ENCODE measurements around the gene CETN3. TPM values are rescaled to one million over a fixed set of nuclear protein-coding genes. Genes with fewer than 3 reads are reported as not detected.
A peak's percentile ranks its signal among the peaks of the same experiment; 100 is the strongest.

The CETN3 gene
- total RNA-seq, 1 experiment from 2014 or later, result 42.2 TPM

DNA sequence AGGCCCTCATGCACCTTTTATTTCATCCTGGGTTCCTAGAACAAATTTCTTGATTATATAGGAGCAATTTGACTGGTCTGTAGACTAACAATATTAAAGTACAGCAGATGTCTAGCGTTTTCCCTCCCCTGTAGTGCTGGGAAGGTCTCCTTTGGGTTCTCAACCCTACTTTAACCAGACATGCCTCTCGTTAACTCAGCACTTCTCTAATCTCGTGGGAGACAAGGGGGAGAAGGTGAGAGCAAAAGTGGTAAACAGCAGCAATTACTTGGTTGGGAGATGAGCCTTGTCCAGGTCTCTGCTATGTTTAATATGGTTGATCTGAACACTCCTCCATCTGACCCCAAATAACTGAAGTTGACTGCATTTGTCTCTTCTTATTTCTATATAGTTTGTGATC lies 22.0 kb downstream of the CETN3 start (continued):
- TF ChIP-seq CTCF (IDR thresholded peaks at IDR 0.05), result no peak
- no peak for TF ChIP-seq CBFB (CRISPR knock-in tag; IDR thresholded peaks at IDR 0.05; ENCODE audit: low read depth)
- TF ChIP-seq, protein P1, sequence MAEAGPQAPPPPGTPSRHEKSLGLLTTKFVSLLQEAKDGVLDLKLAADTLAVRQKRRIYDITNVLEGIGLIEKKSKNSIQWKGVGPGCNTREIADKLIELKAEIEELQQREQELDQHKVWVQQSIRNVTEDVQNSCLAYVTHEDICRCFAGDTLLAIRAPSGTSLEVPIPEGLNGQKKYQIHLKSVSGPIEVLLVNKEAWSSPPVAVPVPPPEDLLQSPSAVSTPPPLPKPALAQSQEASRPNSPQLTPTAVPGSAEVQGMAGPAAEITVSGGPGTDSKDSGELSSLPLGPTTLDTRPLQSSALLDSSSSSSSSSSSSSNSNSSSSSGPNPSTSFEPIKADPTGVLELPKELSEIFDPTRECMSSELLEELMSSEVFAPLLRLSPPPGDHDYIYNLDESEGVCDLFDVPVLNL (CRISPR knock-in tag; IDR thresholded peaks at IDR 0.05; ENCODE audit: borderline replicate concordance, low read depth), result no peak

DNA sequence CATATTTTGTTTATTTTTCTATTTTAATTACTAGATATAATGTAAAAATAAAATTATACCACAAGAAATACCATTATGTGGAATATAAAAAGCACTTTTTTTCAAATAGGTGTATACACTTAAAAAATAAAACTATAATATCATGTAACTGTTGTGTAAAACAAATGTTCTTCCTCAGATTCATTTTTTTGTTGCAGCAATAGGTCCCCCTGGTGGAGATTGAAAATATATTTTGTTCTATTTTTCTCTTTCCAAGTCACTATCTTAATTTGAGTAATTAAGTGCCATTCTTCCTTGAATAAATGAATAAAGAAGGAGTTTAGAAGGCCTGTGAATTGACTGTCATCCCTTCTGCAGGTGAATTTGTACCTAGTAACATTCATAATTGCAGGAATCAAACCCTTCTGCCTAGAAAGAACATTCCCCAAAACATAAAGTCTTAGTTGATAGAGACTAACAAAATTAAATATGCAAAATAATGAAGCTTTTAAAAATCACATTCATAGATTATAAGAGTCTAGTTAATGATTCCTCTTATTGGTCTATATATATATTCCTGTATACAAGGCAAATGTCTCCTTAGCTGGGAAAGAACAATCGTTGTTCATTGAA lies 23.4 kb downstream of the CETN3 start:
- CTCF ChIA-PET, result interaction anchor here (0.6 to 2.1 kb wide), 5 partner anchors 15 to 1896 kb away, joined by 3 to 8 read pairs (median 3); no protein-coding TSS in a partner anchor
- DNase-seq (ENCODE audit: low spot score), result no peak
- H3K4me1 Mint-ChIP-seq, result peaks cover 10% of the 10 kb centered on the region

GRCh38 chr5:90384389-90384788 lies 25.2 kb downstream of the CETN3 start:
- ChIA-PET CTCF (no interaction called here), POLR2A (no interaction called here)
- Mint-ChIP-seq H3K4me3 (no peak overlapping the region), H3K27me3 (ENCODE audit: low read depth) (no peaks in the 10 kb centered on the region; the same call in 1 of the 2 replicates), H3K9me3 (peaks cover 13% of the 10 kb centered on the region), H3K4me1 (0 out of 2 replicates have a peak, but pooled peaks cover 3% of the 10 kb centered on the region), H3K27ac (no peak overlapping the region), H3K36me3 (no peaks in the 10 kb centered on the region)
- ATAC-seq (no peak), DNase-seq (ENCODE audit: low spot score) (no peak)
- TF ChIP-seq ZNF671 (CRISPR knock-in tag; IDR thresholded peaks at IDR 0.05) (no peak), TEAD4 (CRISPR knock-in tag; IDR thresholded peaks at IDR 0.05) (no peak), ATF2 (CRISPR knock-in tag; IDR thresholded peaks at IDR 0.05; ENCODE audit: borderline replicate concordance, low read depth) (no peak), SMAD4 (CRISPR knock-in tag; IDR thresholded peaks at IDR 0.05) (no peak), TCF7 (CRISPR knock-in tag; IDR thresholded peaks at IDR 0.05; ENCODE audit: low read depth) (no peak), NR3C1 (CRISPR knock-in tag; conservative IDR thresholded peaks at IDR 0.05; ENCODE audit: low read depth) (no peak), EMX1 (CRISPR knock-in tag; IDR thresholded peaks at IDR 0.05) (no peak), ZNF423 (CRISPR knock-in tag; IDR thresholded peaks at IDR 0.05) (no peak), SMAD3 (CRISPR knock-in tag; IDR thresholded peaks at IDR 0.05; ENCODE audit: borderline replicate concordance) (no peak), GTF2I (CRISPR knock-in tag; conservative IDR thresholded peaks at IDR 0.05) (no peak), ZNF121 (CRISPR knock-in tag; IDR thresholded peaks at IDR 0.05) (no peak), JUN (CRISPR knock-in tag; IDR thresholded peaks at IDR 0.05) (no peak), ZMAT4 (CRISPR knock-in tag; IDR thresholded peaks at IDR 0.05) (no peak), NFYB (CRISPR knock-in tag; conservative IDR thresholded peaks at IDR 0.05; ENCODE audit: low read depth) (no peak), ATF6 (CRISPR knock-in tag; IDR thresholded peaks at IDR 0.05) (no peak), PRRX2 (CRISPR knock-in tag; IDR thresholded peaks at IDR 0.05) (no peak), CREB1 (CRISPR knock-in tag; IDR thresholded peaks at IDR 0.05) (no peak)
- TF ChIP-seq, protein P2, sequence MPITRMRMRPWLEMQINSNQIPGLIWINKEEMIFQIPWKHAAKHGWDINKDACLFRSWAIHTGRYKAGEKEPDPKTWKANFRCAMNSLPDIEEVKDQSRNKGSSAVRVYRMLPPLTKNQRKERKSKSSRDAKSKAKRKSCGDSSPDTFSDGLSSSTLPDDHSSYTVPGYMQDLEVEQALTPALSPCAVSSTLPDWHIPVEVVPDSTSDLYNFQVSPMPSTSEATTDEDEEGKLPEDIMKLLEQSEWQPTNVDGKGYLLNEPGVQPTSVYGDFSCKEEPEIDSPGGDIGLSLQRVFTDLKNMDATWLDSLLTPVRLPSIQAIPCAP (CRISPR knock-in tag; IDR thresholded peaks at IDR 0.05), result no peak

More for the DNA sequence above, 23.4 kb downstream of the CETN3 start:
- H3K4me3 Mint-ChIP-seq, result no peak overlapping the region
- H3K27me3 Mint-ChIP-seq (ENCODE audit: low read depth), result no peaks in the 10 kb centered on the region; the same call in 1 of the 2 replicates
- ATAC-seq, result no peak
- no peaks in the 10 kb centered on the region for H3K36me3 Mint-ChIP-seq
- TF ChIP-seq CTCF (IDR thresholded peaks at IDR 0.05) (peak; percentile 39; the same call in 1 of the 2 replicates), CBFB (CRISPR knock-in tag; IDR thresholded peaks at IDR 0.05; ENCODE audit: low read depth) (no peak), MXD4 (CRISPR knock-in tag; IDR thresholded peaks at IDR 0.05; ENCODE audit: borderline replicate concordance) (no peak)
- no peak overlapping the region for H3K27ac Mint-ChIP-seq
- POLR2A ChIA-PET, result no interaction called here
- peaks cover 13% of the 10 kb centered on the region for H3K9me3 Mint-ChIP-seq

Data from WTC11 (cell line).